Pancreas (tissue), 10 donors: ENCODE data around the gene SERPINF2. TPM values are rescaled to one million over a fixed set of nuclear protein-coding genes. Genes with fewer than 3 reads are reported as not detected.
A peak's percentile ranks its signal among the peaks of the same experiment; 100 is the strongest.

ENCODE experiments used
- ATAC-seq, 4 donors: fragments of 200-7000 bp; cut with Tn5 transposase; one replicate each; pipeline versions ENCODE4 v1.8.0 to v1.9.1; 2020; ENCODE audit warnings: mild to moderate bottlenecking in 4 of 4, moderate library complexity in 4 of 4
- DNase-seq, 6 donors: peaks; one replicate each; pipeline ENCODE4 v3.0.0-alpha.2; 2020
- FAIRE-seq: peaks from 2 replicates; lab custom pipeline; 2012; peaks lifted over from hg19 to GRCh38; lab: Jason Lieb, UNC
- H3K27ac ChIP-seq, 4 donors: fragments of 200-600 bp; sonication (generic); 1 replicate in 3 of 4; 2 replicates in 1 of 4; pipeline versions ENCODE4 v1.5.0 to v1.8.0; 2020
- H3K27me3 ChIP-seq, 4 donors: fragments of 200-600 bp; one replicate each; pipeline ENCODE4 v1.8.0; 2021
- H3K36me3 ChIP-seq, 3 donors: fragments of 200-600 bp; sonication (generic) in 1 of 3; one replicate each; pipeline versions ENCODE4 v1.5.0 to v1.8.0; 2020 to 2021
- H3K4me1 ChIP-seq, 3 donors: fragments of 200-600 bp; one replicate each; pipeline ENCODE4 v1.8.0; 2021
- H3K4me3 ChIP-seq, 4 donors: fragments of 200-600 bp; sonication (generic) in 2 of 4; one replicate each; pipeline versions ENCODE4 v1.5.0 to v1.8.0; 2020 to 2021
- H3K9me3 ChIP-seq, 4 donors: fragments of 200-600 bp; one replicate each; pipeline ENCODE4 v1.8.0; 2021
- CTCF ChIP-seq, 4 donors: fragments of 200-600 bp; sonication (generic) in 3 of 4; IDR thresholded peaks; one replicate each; pipeline versions ENCODE4 v1.5.0 to v1.8.0; 2021; ENCODE audit warnings: antibody characterized with exemption in 4 of 4
- WGBS, 2 donors: extraction: QIAGEN DNeasy Blood & Tissue Kit; methylation state at CpG; one replicate each; pipeline ENCODE4 v1.1.7; 2013; 5-methylcytosine and 5-hydroxymethylcytosine counted together
- intact Hi-C, 3 donors: fragments of 100-400 bp; cut with DNase I; formaldehyde crosslinking; loops; one replicate each; pipeline versions ENCODE4 v1.11.1 to v1.14.2; 2022
- polyA plus RNA-seq, 2 donors: library from polyadenylated mRNA; stranded (reverse); fragments of 200-250 nt; gene quantifications; one replicate each; pipeline ENCODE4 v1.2.3, GENCODE V29; 2013
- total RNA-seq, 6 donors: library from RNA; stranded (reverse); fragmentation: NEBNext Ultra II Directional in 4 of 6; extraction: Animal tissue kit (Norgen Biotek cat#: 25700) in 4 of 6; gene quantifications; one replicate each; pipeline versions ENCODE4 v1.2.1 to v1.2.4, GENCODE V29; 2021 to 2023
- donor health status: healthy with polysubstance abuse.
- donor health status: DM: no; HTN: no; CAD: no; lungs with moderate emphysema.
- donor health status: DM: no; HTN: no; CAD: no.
- donor health status: control.
- donor health status: control.
- donor health status: Bipolar disorder and iron deficiency.
- donor health status: DM: yes; HTN: yes; CAD: no.
- donor health status: DM: no; HTN: no; CAD: no.
- donor health status: DM: no; HTN: no; CAD: no.
- donor health status: DM: yes; HTN: yes; CAD: no.

SERPINF2 gene
- total and polyA plus RNA-seq, 8 donors: 1.4 to 8.8 (median 3.9) TPM

DNA sequence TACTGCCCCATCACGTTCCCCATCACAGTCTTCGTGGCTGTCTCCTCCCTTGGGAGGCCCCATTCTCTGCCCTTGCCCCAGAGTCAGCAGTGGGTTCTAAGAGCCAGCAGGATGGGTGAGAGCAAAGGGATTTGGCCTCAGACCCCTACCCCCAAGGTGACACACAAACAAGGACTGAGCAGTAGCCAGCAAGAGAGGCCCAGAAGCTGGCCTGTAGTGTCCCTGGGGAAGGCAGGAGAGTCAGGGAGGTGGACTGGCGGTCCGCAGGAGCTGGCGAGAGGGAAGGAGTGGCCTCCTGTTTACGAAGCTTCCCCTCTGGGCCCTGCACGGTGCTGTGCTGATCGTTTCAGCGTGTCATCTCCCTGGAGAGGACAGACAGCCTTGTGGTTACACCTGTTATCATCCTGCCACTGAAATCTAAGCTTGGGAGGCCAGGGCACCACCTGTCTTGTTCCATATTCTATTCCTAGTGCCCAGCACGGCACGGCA, 9.8 kb upstream of the SERPINF2 start:
- Histone ChIP-seq H3K4me3 (no peak overlapping the region), H3K9me3 (no peaks in the 10 kb centered on the region), H3K27ac (no peak overlapping the region), H3K27me3 (no peaks in the 10 kb centered on the region), H3K36me3 (peaks cover 0 to 6% (median 0%) of the 10 kb centered on the region in 3 donors), H3K4me1 (peaks cover 0 to 6% (median 0%) of the 10 kb centered on the region in 3 donors)
- FAIRE-seq (no peak), DNase-seq (no peak), ATAC-seq (no peak)
- WGBS, 2 donors: 82 to 89% methylated on average over 11 of the region's 11 CpGs
- no peak for TF ChIP-seq CTCF (IDR thresholded peaks at IDR 0.05)
- intact Hi-C loops: no loop called here

DNA sequence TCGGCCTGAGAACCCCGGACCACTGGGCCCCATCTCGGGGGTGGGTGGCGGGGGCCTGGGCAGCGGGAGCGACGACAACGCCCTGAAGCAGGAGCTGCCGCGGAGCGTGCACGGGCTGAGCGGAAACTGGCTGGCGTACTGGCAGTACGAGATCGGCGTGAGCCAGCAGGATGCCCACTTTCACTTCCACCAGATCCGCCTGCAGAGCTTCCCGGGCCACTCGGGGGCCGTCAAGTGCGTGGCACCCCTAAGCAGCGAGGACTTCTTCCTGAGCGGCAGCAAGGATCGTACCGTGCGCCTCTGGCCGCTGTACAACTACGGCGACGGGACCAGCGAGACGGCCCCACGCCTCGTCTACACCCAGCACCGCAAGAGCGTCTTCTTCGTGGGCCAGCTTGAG, 8.9 kb upstream of the SERPINF2 start:
- Histone ChIP-seq H3K36me3 (peaks cover 0 to 6% (median 0%) of the 10 kb centered on the region in 3 donors), H3K4me3 (no peak overlapping the region), H3K27me3 (no peaks in the 10 kb centered on the region), H3K9me3 (no peaks in the 10 kb centered on the region), H3K4me1 (peaks cover 0 to 6% (median 0%) of the 10 kb centered on the region in 3 donors), H3K27ac (no peak overlapping the region)
- FAIRE-seq (no peak), DNase-seq (peak in 1 of 6 donors; percentile 70), ATAC-seq (no peak)
- TF ChIP-seq CTCF (IDR thresholded peaks at IDR 0.05): no peak
- intact Hi-C loops: no loop called here
- WGBS, 2 donors: 94 to 97% methylated on average over 38 of the region's 38 CpGs

DNA sequence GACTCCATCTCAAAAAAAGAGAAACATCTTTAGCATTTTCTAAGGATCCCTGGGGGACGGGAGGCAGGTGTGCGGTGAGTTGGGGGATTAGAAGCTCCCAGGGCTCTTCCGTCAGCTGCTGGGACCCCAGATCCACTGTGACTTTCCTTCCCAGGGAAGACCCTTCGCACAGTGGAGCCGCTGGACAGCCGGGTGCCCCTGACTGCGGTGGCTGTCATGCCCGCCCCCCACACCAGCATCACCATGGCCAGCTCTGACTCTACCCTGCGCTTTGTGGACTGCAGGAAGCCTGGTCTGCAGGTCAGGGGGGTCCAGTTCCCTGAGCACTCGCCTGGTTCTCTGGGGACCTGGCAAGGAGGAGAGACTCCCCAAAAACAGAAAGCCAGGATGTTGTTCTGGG, 7.3 kb upstream of the SERPINF2 start:
- no peak for TF ChIP-seq CTCF (IDR thresholded peaks at IDR 0.05)
- FAIRE-seq (no peak), DNase-seq (no peak), ATAC-seq (no peak)
- Histone ChIP-seq H3K27me3 (no peaks in the 10 kb centered on the region), H3K36me3 (peaks cover 0 to 6% (median 0%) of the 10 kb centered on the region in 3 donors), H3K9me3 (no peaks in the 10 kb centered on the region), H3K27ac (no peak overlapping the region), H3K4me1 (peaks cover 0 to 6% (median 0%) of the 10 kb centered on the region in 3 donors), H3K4me3 (no peak overlapping the region)
- 95 to 98% methylated on average over 10 of the region's 10 CpGs for WGBS, 2 donors
- intact Hi-C loops: no loop called here

GRCh38 chr17:1735834-1736347, 6.8 kb upstream of the SERPINF2 start:
- DNase-seq (peak in 2 of 6 donors; percentile 14 to 75), ATAC-seq (peak in 1 of 4 donors; percentile 12), FAIRE-seq (no peak)
- Histone ChIP-seq H3K9me3 (no peaks in the 10 kb centered on the region), H3K4me3 (no peak overlapping the region), H3K27ac (no peak overlapping the region), H3K4me1 (peaks cover 0 to 6% (median 0%) of the 10 kb centered on the region in 3 donors), H3K27me3 (no peaks in the 10 kb centered on the region), H3K36me3 (peaks cover 0 to 6% (median 0%) of the 10 kb centered on the region in 3 donors)
- no peak for TF ChIP-seq CTCF (IDR thresholded peaks at IDR 0.05)
- intact Hi-C loops: no loop called here
- 87 to 93% methylated on average over 16 to 17 of the region's 17 CpGs for WGBS, 2 donors
